Fibroblast of skin of scalp (primary cell): Measurements from ENCODE around the gene EEFSEC.

Experiments used
- DNase-seq: peaks from one replicate; pipeline ENCODE4 v3.0.0-alpha.2; 2013

EEFSEC gene

DNA sequence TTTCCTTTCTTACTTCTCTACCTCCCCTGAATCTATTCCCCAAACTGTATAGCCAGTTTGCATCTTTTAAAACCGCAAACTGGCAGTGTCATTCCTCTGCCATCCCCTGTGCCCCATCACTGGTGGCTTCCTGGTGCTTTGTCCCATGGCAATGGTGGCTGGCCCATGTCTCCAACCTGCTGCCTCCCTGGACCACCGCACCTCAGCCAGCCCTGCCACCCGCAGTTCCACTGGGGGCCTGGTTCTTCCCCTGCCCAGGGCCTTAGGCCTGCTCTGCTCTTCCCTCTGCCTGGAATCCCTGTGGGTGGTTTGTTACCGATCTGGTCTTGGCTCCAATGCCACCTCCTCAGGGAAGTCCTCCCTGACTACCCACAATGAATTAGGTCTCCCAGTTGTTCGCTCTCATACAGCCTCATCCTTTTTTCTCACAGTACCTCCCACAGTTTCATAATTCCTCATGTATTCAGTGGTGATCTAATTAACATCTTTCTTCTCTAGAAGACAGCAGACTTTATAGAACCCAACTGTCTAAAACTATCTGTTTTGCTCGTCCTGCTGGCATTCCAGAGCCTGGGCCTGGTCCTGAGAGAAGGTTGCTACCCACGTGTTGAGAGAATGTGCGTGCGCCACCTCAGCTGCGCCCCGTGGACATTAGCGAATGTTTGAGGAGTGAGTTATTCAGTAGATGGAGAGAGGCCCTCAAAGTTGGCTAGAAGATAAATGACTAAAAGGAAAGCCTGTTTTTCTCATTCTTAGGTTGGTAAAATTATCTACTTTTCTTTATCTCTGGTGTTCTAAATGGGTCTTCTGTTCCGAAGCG, 183.3 kb downstream of the EEFSEC start:
- DNase-seq: no peak

DNA sequence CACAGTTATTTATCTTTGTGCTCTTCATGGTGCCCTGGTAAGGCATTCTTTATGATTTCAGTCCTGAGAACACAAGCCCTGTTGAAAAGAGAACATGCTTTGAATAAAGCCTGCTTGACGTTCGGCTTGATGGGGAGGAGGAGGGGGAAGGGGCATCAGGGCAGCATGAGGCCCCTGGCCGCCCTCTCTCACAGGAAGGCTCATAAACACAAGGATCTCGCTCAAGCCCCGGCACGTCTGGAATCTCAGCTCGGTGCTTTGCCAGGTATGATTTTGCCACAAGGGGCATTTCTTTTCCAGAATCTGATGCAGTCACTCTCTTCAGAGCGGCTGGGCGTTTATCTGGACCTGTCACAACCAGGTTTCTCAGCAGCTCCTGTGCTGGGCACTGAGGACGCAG, 184.0 kb downstream of the EEFSEC start:
- DNase-seq: no peak

DNA sequence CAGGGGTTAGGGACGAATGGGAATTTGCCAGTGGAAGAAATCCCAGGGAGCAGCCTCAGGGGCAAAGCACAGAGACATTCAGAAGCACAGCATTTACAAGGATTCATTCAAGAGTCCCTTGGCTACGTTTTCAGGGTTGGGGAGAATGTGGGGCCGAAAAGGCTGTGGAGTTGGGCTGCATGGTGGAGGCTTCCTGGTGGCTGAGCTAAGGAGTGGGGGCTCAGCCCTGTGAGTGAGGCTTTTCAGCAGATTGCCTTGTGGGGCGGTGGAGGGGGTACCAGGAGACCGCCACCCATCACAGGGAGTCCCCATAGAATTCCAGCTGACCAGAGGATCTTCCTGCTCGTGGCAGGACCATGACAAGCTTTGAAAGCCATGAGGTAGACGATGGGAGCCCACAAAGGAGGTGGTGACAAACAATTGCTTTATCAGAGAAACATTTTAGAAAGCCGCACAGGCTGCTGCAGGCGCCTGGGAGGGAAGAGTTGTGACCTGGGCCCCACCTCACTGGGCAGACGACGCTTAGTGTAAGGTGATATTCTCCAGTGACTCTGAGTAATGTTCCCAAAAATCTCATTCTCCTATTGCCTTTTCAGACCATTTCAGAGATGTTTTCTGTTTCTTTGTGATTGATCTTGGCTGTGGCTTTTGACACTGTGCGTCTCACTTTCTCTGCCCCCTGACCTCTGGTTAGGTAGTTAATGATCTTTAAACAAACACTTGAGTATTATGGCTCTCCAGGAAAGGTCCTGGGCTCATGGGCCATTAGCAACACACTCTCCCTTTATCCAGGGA, 185.5 kb downstream of the EEFSEC start:
- DNase-seq: no peak

DNA sequence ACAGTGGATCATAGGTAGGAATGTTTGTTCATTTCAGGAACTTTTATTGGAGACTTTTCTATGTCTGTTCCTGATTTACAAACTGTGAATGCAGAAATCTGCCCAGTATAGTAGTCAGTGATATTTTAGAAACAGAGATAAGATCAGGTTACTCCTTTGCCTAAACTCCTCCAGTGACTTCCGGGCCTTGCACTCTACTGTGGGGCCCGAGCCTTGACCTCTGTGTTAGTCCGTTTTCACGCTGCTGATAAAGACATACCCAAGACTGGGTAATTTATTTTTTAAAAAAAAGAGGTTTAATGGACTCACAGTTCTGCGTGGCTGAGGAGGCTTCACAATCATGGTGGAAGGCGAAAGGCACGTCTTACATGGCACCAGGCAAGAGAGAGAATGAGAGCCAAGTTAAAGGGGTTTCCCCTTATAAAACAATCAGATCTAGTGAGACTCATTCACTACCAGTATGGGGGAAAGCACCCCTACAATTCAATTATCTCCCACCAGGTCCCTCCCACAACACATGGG, 186.3 kb downstream of the EEFSEC start:
- DNase-seq: no peak

GRCh38 chr3:128340198-128340903, 187.1 kb downstream of the EEFSEC start:
- DNase-seq: no peak

DNA sequence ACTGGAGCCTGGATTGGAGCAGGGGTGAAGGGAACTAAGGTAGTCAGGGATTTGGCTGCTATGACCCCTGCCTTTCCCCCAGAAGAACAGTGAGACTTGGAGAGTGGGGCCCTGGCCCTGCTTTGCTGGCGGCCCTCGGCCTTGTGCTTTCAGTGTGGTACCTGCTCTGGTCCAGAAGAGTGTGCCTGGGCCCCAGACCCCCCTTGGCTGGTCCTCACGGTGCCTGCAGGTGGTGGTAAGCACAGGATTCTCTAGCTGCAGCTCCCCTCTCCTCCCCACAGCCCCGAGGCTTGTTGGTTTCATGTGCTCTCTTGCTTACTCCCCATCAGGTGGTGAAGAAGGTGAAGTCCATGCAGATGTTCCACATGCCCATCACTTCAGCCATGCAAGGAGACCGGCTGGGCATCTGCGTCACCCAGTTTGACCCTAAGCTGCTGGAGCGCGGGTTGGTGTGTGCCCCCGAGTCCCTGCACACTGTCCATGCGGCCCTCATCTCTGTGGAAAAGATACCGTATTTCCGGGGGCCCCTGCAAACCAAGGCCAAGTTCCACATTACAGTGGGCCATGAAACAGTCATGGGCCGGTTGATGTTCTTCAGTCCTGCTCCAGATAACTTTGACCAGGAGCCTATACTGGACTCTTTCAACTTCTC, 187.7 kb downstream of the EEFSEC start:
- DNase-seq: no peak

DNA sequence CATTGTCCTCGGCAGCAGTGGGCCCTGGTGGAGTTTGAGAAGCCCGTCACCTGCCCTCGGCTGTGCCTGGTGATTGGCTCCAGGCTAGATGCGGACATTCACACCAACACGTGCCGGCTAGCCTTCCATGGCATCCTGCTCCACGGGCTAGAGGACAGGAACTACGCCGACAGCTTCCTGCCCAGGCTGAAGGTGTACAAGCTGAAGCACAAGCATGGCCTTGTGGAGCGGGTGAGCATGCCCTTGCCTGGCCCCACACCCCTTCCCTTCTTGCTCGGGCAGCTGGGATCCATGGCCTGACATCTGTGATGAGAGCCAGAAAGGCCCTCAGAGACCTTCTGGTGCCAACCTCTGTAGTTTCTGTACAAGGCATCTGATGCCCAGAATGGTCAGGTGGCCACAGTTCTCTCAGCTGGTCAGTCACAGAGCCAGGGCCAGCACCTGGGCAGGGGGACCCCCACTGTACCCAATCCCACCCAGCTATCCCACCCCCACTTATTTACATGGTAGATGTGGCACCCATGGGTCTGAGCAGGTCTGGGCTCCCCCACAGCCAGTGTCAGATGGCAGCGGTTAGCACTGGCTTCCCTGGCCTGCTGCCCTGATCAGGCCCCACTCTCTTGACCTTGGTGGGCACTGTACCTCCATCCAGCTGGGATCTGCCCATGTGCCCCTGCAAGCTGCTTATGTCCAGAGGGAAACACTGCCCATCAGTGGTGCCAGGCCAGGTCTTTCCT, 188.5 kb downstream of the EEFSEC start:
- DNase-seq: no peak

- no peak for DNase-seq
These were observed 189.5 kb downstream of the EEFSEC start for GRCh38 chr3:128342701-128343180.

- DNase-seq: peak; percentile 57
These were observed 190.2 kb downstream of the EEFSEC start for GRCh38 chr3:128343287-128344051.

DNA sequence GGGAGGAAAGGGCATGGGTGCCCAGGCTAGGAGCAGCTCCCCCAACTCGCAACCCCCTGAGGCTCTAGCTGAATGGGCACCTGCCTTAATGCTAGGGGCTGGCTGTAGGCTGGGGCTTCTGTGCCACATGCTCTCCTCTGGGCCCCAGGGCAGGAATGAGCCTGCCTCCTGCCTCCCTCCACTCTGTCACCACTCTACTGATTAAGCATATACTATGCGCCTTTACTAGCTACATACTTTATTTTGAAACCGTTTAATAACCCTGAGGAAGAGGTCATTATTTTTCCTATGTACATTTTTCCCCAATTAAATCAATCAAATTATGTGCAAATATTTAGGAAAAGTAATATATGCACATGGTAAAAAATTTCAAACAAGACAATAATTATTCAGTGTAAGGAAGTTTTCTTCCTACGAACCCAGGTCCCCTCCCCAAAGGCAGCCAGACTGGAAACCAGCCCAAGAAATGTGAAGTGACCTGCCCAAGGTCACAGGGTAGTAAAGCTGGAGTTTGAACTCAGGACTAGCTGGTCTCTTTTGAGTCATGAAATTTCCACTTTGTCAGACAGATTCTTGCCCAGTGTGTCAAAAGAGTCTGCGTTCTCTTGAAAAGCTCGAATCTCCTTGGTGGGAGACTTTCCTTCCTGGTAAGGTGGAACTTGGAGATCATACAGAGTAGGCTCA, 190.9 kb downstream of the EEFSEC start:
- DNase-seq: no peak

GRCh38 chr3:128345196-128345595, 191.9 kb downstream of the EEFSEC start:
- no peak for DNase-seq

GRCh38 chr3:128346562-128346961, 193.3 kb downstream of the EEFSEC start:
- DNase-seq: no peak

DNA sequence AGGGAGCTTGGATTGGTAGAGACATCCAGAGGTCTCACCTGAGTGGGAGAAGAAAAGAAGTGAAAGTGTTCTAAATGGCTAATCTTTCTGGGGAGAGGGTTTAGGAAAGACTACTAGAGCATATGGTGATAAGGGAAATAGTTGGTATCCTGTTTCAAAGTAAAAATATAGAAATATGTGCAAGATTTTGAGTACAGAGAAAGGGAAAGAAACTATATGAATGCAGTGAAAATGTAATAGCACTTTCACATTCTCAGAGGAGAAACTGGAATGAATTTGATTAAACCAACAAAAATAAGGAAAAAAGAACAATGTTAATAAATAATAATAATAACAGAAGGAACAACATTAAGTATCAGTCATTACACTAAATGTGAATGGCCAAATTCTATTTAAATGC, 194.0 kb downstream of the EEFSEC start:
- DNase-seq: no peak

DNA sequence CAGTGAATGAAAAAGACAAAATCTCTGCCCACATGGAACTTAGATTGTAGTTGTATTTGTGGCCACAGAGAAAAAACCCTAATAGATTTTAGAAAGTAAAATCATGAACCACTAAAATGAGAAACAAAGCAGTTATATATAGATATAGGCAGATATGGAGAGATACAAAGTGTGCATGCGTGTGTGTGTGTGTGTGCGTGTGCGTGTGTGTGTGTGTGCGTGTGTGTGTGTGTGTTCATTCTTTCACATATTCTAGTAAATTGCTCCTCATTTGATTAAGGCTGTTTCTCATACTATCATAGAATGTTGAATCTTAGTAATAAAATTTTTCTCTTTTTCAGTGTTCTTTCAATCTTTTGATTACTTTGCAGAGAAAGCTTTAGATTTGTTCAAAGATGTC, 194.8 kb downstream of the EEFSEC start:
- DNase-seq: no peak

DNA sequence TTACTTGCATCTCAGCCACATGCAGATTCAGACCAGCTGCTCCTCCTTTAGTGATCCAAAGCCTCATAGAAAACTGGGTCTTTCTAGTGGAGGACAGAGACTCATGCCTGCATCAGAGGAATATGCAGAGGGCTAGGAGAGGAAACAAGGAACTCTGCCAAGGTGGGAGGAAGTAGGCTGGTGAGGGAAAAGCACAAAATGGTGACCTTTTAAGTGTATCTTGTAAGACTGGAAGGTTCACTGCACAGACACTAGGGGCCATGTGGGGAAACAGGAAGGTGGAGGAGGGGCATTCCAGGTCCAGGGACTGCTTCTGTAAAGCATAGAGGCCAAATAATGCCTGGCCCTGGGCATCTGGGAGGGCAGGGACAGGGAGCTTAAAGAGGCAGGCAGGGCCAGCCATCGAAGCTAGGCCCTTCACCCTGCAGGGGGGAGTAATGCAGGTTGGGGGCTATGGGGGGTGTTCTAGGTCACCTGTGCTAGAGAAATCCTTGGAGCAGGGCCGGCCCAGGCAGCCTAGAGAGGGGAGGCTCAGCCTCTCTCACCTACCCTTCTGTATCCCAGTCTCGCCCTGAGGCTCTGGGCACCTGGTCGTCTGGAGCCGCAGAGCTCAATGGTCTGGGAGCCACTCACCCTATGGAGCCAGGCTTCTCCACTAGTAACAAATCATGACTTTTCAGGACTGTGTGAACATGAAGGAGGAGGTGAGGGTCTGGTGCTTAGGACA, 195.7 kb downstream of the EEFSEC start:
- DNase-seq: no peak

DNA sequence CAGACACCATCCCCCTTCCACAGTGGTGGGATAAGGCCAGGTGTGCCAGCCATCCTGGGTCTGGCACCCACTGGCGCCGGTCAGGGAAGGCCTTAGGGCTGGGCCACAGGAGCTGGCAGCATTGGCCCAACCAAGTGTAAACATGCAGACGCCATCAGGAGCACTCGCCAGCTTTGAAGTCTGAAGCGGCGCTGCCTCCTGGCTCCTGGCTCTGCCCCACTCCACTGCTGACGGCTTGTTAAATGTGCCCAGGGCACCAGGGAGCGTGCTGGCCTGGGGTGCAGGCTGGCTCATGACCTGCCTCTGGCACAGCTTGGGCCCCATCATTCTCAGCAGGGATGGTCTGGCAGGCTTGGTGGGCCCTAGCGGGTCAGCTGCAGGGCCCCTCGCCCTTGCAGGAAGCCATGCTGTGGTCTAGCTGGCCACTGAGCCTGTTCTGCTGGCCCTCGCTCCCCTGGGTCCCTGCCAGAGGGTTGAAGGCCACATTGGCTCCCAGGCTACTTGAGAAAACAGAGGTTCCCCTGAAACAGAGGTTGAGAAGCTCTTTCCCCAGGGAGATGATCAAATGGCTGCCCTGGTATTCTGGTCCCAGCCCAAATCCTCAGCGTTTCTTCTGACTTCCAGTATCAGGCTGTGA, 196.8 kb downstream of the EEFSEC start:
- no peak for DNase-seq

- no peak for DNase-seq
These were observed 198.3 kb downstream of the EEFSEC start for GRCh38 chr3:128351546-128351945.

DNA sequence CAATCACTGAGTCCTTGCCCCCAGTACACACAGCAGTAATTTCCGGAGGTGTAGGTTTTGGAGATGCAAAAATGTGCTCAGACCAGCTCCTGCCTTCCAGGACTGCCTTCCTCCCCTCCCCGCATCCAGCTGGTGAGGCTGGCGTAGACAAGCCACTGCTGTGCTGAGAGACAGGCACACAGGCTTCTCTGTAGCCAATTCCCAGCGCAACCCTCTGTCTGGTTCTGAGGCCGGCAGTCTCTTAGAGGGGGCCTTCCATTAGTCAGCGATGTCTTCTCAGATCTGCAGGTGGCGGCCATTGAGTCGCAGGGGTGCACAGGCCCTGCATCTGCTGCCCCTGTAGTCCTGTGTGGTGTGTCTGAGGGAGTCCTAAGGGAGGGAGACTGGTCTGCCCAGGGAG, 199.0 kb downstream of the EEFSEC start:
- DNase-seq: no peak

- no peak for DNase-seq
These were observed 200.2 kb downstream of the EEFSEC start for GRCh38 chr3:128353361-128353965.
